HG03460 (cell line): ENCODE results near the gene CBX5.
"Not testable (repeated sequence)": the region's sequence is repeated elsewhere in the genome, so short reads cannot be mapped to it uniquely, and the experiment has no call there.

Source experiments
- ATAC-seq: cut with Tn5 transposase; IDR thresholded peaks from one replicate; pipeline ENCODE4 v1.9.1; 2021; ENCODE audit not compliant: unreplicated experiment

The CBX5 gene

DNA sequence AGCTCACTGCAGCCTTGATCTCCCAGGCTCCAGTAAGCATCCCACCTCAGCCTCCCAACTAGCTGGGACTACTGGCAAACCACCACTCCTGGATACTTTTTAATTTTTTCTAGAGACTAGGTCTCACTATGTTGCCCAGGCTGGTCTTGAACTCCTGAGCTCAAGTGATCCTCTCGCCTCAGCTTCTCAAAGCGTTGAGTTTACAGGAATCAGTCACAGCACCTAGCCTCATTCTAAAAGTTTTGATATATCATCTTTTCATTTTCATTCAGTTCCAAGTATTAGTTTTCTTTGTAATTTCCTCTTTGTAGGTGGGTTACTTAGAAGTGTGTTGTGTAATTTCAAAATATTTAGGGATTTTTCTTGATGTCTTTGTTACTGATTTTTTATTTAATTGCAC, 9.6 kb downstream of the CBX5 start:
- ATAC-seq: no peak

DNA sequence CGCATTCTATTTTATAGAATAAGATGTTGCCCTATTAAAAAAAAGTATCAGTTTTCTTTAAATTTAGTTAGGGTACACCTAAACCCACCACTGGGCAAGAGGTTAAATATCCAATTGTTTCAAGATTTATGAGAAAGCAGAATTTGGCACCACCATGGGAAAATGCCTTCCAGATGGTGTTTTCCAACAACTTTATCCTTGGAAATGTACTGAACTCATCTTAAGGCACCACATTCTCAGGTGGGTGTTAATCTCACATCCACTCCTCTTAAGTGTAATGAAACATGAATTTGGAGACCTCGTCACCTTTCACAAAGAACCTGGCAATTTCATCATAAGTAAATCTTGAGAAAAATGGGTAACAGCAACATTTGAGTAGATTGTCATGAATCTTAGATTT, 13.1 kb downstream of the CBX5 start:
- ATAC-seq: no peak

DNA sequence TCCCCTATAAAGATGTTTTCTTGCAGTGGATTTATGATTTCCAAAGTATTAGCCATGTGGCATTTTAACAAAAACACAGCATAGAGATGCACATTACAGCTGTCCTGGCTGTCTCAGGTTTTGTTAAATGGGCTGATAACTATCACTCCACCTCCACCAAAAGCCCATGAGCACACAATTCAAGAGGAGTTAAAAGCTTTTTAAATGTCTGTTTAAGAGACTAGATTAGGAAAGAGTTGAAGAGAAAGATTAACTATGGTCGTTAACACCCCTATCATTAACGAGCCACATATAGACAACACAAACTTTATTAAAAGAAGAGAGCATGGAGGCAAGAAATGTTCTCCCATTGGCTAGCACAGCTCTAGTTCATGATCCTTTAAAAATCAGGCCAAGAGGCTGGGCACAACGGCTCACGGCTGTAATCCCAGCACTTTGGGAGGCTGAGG, 14.5 kb downstream of the CBX5 start:
- no peak for ATAC-seq

DNA sequence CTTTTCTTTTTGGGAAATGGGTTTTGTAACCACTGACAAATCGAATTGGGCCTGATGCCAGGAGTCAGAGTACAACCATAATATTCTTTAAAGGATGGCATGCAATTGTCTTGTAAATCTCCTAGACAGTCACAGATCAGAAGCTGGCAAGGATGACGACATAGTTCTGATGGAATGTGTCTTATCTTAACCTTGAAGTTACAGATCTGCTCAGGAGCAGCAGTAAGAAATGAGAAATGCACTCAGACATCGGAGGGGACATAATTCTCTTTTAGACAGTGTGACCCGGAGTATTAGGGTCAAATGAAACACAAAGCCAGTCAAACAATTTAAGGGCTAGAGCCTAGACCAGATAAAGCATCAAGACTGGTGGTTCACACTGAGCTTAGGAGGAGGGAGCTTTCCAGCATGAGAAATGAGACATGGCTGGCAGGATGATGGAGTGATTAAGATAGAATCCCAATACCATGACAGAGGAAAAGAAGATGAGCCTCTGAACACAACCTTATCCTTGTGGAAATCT, 17.5 kb downstream of the CBX5 start:
- ATAC-seq: no peak

DNA sequence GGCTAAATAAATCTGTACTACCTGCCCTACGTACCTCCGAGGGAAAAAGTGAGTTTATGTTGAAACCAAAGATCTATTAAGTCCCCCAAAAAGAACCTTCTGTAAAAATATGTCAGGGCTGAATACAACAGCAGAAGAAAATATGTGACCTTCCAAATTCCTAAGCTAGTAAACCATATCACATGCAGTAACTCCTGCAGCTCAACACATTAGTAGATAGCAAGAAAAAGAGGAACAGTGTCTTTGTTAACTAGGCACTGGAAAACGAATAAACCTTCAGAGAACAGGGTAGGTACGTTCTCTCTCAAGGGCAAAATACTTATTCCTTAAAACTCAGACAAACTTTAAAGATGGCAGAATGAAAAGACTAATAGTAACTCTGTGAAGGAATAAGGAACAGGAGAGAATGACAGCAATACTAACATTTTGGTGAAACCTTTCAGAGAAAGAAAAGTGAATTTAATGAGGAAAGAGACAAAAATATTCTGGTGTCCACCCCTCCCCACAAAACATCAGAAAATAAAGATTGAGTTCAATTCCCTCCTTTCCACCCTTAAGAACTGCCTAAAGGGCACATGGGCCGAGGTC, 18.0 kb downstream of the CBX5 start:
- no peak for ATAC-seq

DNA sequence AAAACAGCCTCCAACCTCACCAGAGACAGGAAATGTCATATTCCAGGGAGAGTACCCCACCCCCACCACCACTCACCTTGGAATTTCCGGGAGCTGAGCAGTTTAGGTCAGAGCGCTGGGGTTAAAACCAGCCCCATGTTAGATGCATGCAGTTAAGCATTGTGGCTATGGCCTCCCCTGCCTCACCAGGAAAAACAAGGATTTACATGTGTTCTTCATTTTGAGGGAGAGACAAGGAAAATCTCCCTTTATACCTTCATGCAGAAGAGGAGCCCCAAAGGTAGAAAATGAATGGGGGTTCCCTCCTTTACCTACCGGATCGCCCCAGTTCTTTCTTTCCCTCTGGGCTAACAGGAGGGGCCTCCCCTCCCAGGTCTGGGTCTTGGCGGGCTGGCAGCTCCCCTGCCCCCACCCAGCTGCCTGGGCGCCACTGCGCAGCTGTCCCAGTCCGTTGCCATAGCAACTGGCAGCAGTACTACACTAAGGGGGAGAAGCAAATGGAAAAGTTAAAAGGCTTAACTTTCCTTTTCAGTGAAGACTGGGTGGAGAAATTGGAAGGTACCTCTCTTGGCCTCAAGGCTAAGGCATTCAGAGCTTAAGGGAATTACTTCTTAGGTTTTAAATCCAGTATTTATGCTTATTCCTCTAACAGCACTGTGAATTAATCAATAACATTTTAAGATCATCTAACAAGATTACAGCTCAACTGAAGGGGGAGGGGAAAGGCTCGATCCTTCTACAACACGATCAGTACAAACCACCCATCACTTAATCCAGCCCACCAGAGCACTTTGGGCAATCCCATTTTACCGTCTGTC, 20.5 kb downstream of the CBX5 start:
- ATAC-seq: peak; percentile 80

DNA sequence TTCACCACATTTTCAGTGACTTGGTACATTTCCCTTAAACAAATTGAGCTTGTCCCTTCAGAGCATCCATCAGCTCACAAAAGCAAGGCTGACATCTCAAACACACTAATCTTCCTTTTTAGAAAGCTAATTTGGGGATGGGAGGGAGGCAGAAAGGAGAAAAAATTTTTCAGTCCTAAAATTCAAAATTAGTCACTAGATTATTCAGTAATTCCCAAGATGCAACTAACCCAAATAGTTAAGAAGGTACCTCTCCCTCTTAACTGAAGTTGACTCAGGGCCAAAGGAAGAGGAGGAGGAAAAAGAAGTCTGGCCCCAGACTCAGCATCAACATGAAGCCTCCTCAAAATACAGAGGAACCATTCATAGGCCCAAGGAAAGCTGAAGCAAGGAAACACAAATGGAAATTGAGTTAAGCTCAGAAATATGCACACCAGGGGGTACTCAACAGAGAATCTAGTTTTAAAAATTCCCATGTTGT, 21.7 kb downstream of the CBX5 start:
- ATAC-seq: no peak

DNA sequence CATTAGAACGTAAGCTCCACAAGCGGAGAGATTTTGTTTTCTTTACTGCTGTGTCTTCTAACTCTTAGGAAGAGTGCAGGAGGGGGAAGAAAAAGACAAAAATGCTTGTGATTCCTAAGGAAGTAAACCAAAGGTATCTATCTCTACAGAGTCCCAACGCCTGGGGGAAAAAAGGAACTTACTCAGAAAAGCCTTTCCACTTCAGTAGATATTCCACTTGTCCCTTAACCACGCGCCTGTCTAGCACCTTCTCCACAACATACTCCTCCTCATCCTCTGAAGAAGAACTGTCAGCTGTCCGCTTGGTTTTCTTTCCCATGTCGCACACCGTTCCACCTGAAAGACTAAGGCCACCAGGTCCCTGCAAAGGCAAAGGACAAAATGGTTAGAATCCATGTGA, 22.6 kb downstream of the CBX5 start:
- no peak for ATAC-seq

DNA sequence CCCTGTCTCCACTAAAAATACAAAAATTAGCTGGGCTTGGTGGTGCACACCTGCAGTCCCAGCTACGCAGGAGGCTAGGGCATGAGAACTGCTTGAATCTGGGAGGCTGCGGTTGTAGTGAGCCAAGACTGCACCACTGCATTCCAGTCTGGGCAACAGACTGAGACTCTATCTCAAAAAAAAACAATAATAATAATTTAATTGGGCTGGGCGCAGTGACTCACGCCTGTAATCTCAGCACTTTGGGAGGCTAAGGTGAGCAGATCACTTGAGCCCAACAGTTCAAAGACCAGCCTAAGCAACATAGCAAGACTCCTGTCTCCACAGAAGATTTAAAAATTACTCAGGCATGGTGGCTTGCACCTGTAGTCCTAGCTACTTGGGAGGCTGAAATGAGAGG, 26.7 kb downstream of the CBX5 start:
- ATAC-seq: no peak

DNA sequence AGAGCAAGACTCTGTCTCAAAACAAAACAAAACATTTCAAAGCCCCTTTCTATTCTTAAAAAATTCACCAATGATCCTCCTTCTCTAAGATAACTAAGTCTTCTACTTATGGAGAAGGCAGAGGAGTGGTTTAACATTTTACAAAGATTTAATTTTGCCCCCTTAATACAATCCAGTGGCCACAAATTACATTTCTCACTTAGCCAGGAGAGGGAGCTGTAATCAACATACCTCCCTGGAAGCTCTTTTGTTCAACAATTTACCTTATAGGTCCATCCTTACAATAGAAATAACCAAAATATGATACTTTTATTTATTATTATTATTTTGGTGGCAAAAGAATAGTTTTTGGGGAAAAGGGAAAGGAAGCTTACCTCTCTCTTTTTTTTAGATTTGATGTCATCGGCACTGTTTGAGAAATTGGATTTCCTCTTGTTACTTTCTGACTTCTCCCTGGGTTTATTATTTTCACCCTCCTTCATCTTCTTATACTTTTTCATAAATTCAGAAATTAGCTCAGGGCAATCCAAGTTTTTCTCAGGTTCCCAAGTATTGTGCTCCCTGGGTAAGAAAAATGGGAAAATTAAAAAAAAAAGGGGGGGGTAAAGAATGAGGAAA, 28.1 kb downstream of the CBX5 start:
- no peak for ATAC-seq

DNA sequence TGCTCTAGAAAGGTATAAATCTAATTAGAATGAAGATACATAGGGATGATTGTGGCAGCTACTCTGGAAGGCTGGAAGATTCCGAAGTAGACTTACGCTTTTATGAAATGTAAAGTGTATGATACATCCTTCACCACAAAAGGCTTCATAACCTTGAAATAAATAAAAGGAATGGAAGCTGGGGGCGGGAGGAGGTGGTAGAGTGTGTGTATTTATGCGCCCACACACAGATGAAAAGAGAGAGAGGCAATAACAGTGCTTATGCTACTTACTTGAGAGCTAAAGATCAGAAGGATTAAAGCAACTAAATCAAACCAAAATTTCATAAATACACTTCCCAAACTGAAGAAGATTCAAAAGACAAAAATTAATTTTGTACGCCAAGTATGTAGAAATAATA, 30.4 kb downstream of the CBX5 start:
- no peak for ATAC-seq

DNA sequence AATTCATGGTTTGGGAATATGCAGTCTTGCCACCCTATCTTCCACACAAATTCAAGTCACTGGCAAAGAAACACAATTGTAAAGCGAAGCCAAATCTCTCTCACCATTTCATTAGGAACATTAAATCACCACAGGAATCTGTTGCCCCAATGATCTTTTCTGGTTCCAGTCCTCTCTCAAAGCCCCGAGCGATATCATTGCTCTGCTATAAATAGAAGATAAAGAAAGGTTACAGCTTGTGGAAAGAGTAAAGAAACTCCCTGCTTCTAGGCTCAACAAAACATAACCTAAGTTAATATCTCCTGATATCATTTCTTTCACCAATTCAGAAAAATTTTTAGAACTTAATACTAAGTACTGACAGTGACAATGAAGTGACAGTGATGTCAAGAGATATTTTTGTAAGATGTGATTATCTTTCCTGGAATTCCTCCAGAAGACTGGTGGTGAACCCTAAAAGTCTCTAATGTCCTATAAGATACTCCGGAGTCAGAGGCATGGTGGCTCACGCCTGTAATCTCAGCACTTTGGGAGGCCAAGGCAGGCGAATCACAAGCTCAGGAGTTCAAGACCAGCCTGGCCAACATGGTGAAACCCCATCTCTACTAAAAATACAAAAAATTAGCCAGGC, 33.8 kb downstream of the CBX5 start:
- ATAC-seq: no peak

DNA sequence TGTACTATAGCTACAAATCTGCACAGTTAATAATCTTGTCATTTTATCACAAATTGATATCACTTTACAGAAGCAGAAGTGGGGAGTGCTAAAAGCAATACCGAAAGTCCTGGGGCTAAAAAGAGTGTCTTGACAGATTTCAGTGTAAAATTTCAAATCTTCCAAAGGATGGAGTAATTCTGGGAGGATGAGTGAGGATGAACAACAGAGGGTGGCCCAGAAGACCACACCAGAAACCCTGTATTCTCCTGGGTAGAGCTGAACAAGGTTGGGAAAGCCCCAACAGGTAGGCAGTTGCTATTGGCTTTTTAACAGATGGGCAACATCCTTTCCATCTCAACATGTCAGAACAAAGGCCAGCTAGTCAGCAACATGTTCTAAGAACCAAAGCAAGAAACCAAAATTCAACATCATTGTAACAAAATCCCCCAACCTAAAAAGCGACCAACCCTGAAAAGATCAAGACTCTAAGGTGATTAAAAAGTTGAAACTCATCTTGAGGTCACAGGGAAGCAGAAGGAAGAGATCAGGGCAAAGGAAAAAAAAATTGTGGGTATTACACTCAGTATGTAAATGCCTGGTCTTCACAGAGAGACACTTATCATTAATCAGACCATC, 38.8 kb downstream of the CBX5 start:
- peak; percentile 76 for ATAC-seq

DNA sequence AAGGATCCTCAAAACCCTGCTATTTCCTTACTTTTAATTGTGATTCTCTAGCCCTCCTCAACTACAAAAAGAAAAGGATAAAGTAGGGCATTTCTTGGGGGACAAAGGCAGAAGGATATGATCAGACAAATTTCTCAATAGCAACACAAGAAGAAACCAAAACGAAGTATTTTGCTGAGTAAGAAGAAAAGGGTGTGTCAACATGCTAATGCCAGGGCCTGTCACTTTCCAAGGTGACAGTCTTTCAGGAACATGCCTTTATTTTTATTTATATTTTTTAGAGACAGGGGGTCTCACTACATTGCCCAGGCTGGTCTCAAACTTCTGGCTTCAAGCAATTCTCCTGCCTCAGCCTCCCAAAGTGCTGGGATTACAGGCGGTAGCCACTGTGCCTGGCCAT, 39.8 kb downstream of the CBX5 start:
- no peak for ATAC-seq

DNA sequence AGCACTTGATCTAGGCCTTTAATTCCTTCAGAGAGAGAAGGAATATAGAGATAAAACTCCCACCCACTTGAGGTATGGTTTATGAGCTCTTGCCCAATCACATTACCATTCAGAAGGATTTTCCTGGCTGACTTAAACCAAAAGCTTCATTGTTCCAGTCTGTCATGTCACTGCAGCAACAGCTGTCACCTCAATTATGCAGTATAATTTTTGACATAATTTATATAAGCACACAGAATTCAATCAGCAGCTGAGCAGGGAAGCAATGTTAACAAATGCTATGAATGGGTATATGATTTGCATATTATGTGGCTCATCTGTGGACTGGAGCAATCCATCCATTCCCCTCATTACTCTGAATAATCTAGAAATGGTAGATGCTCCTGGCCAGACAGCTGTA, 40.3 kb downstream of the CBX5 start:
- no peak for ATAC-seq

DNA sequence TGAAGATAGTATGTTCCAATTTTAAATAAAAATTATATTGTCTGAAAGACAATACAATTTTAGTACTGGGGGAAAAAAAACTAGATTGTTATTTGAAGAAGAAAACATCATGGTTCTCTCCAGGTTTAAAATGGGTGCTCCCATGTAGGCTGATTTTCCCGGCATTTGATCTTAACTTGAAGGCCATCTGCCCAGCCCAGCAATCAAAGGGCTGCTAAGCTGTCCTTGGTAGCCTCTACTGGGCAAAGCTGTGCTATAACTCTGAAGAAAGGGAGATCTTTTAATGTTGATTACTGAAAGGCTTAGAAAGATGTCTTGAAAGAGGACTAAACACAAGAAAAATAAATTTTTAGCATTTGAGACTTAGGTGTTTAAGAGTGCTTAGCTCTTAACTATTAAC, 41.4 kb downstream of the CBX5 start:
- ATAC-seq: no peak

DNA sequence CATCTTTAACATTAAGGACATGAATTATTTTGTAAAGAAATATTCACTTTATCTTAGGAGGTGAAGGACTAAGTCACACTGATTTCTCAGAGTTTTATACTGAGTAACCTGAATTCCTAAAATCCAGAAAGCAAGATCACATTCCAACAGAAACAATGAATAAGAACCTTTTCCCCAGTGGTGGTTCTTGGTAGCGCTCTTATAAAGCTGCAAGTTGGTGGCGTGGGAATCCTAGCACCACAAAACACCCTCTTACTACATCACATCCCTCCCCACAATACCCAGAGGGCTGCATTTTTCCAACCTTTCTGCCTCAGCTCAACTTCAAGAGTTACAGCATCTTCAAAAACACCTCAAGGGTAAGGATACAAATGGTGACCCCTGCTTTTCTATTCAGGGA, 47.1 kb downstream of the CBX5 start:
- ATAC-seq: no peak

DNA sequence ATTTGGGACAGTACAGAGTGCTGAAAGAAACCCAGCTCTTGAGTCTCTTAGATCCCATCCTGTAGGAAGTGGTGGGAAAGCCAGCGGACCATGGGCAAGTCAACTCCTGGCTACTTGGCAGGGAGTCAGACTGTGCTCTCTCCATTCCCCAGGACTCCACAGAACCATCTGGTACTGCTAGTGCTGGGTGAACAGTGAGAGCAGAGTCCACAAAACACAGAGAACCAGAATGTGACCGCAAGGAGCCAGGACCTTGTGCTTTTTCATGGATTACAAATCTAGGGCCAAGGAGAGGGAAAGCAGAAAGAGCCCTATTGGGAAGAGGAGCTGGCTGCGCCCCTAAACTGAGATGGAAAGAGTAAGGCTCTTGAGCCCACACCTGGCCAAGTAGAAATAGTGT, 48.7 kb downstream of the CBX5 start:
- ATAC-seq: not testable (repeated sequence)

DNA sequence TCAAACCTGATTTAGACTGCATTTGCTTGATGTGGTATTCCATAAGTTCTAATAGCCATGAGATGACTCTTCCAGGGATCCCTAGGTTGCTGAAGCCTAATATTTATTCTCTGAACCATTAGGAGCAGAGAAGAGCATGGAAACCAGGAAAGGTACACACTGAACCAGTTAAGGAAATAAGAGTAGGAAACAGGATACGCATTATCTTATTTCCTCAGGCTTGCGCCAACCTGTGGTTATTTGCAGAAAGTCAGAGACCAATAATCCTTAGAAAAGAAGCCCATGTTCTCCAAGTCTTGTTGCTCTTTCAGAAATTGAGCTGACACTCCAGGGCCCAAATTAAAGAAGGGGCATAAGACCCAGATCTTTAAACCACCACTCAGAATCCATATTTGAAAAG, 49.4 kb downstream of the CBX5 start:
- ATAC-seq: no peak

DNA sequence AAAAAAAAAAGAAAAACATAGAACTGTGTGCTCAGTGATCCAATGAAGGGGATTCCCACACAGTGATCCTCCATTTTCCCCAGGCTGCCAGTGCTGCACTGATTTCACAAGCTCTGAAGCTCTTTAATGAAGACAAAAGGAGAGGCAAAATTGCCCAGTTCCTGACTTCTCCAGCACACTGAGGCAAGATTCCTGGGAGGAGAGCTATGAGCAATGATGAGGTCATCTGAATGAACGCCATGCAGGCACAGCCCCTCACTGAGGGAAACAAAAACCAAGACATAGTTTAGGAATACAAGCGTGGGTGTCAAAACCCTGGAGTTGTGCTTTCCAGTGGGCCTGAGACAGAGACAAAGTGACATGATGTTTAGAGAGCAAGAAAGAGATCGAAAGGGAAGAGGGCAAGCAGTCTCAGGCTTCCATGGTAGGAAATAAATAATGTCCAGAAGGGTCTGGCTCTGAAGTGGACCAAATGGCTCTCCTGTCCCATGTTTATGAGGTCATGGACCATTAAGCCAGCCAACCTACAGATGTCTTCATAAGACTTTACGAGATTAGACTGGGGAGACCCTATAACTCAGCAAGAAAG, 50.2 kb downstream of the CBX5 start:
- ATAC-seq: no peak

DNA sequence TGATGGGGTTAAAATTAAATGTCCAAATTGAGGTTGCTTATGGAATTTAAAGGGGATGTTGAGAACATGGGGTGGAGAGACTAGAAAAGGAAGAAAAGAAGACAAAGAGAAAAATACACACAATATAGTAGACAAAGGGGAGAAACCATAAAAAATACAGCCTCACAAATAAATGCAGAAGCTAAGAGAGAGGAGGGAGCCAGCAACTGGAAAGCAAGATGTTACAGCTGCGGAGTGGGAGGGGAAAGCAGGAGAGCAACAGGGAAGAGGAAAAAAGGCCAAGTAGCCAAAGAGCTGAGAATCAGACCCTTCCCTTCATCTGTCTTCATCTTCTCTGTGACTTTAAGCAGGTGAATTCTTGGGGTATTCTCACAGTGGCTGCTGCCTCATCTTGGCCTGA, 51.5 kb downstream of the CBX5 start:
- ATAC-seq: no peak
